ENCODE results near the gene PLB1.
"Not testable (repeated sequence)": the region's sequence is repeated elsewhere in the genome, so short reads cannot be mapped to it uniquely, and the experiment has no call there.

The PLB1 gene

GRCh38 chr2:28463893-28464292, 32.0 kb upstream of the PLB1 start:
- no peak overlapping the region for H3K9ac ChIP-seq
- H3K27me3 ChIP-seq = no peaks in the 10 kb centered on the region
- no peak for TF ChIP-seq Cebpa-rat (IDR thresholded peaks at IDR 0.05)
- H3K27ac ChIP-seq = no peak overlapping the region
- H4K20me1 ChIP-seq = no peaks in the 10 kb centered on the region
- no peaks in the 10 kb centered on the region for H3K36me3 ChIP-seq
- peaks cover 8% of the 10 kb centered on the region; the same call in 1 of the 2 replicates for H3K9me3 ChIP-seq
- no peak overlapping the region for H3K4me3 ChIP-seq
- H3K4me1 ChIP-seq = no peaks in the 10 kb centered on the region
- no peak overlapping the region for H3K4me2 ChIP-seq

DNA sequence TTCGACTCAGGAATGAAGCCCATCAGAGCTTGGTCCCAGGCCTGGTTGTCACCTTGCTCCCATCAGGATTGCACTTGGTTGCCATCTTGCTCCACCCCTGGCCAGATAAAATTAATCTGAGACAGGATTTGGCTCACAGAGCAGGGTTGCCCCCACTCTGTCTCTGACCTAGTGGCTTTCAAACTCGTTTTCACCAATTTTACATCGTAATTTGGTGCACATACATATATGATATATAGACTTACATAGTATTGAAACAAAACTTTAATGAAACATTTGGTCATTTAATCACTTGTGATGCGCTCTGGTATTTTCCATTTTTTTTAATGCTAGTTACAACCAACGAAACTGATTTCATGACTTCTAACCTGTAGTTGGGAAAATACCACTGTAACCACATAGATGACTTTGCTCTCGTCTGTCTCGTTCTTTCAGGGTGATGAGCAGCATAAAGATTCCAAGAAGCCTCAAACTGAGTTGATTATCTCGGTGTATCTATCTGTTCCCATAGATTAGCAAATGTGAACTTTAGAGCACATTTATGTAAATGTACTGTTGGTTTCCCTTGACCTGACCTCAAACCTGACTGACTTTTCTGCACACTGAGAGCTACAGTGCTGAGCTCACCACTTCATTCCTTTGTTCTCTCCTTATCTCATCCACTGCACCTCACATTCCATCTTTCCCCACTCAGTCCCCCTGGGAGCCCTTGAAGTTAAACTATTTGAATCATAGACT, 30.5 kb upstream of the PLB1 start:
- Histone ChIP-seq H3K4me1 (peaks cover 12% of the 10 kb centered on the region), H3K27me3 (no peaks in the 10 kb centered on the region), H4K20me1 (no peaks in the 10 kb centered on the region), H3K27ac (no peak overlapping the region), H3K4me2 (no peak overlapping the region), H3K9ac (no peak overlapping the region), H3K36me3 (no peaks in the 10 kb centered on the region), H3K9me3 (peaks cover 8% of the 10 kb centered on the region; the same call in 1 of the 2 replicates), H3K4me3 (no peak overlapping the region)
- TF ChIP-seq Cebpa-rat (IDR thresholded peaks at IDR 0.05) = no peak

- H3K36me3 ChIP-seq = no peaks in the 10 kb centered on the region
- H3K27ac ChIP-seq = no peak overlapping the region
- peaks cover 4% of the 10 kb centered on the region; the same call in 1 of the 2 replicates for H3K9me3 ChIP-seq
- no peak for TF ChIP-seq Cebpa-rat (IDR thresholded peaks at IDR 0.05)
- no peak overlapping the region for H3K4me3 ChIP-seq
- H4K20me1 ChIP-seq = no peaks in the 10 kb centered on the region
- H3K4me2 ChIP-seq = no peak overlapping the region
- peaks cover 18% of the 10 kb centered on the region for H3K4me1 ChIP-seq
- no peaks in the 10 kb centered on the region for H3K27me3 ChIP-seq
- no peak overlapping the region for H3K9ac ChIP-seq
Observed at GRCh38 chr2:28469304-28469703, 26.6 kb upstream of the PLB1 start.

DNA sequence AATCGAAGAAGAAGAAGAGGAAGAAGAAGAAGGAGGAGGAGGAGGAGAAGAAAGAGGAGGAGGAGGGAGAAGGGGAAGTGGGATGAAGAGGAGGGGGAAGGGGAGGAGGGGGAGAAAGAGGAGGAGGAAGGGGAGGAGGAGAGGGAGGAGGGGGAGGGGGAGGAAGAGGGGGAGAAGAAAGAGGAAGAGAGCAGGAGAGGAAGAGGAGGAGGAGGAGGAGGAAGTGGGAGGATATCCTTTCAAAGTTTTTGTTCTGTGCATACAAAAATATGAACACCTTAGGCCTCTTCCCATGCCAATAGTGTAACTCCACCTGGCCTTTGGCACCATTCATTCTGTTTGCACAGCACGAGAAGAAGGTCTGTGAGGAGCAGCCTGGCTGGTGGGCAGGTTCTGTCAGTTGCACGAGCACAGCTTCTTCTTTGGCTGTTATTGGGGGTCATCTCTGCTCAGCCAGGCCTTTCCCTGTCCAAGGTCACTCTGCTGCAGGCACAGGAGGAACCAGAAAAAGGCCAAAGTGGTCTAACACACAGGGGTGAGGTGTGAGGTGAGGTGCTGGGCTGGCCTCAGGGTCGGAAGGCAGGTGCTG, 25.8 kb upstream of the PLB1 start:
- Histone ChIP-seq H3K4me1 (peaks cover 18% of the 10 kb centered on the region), H3K4me2 (peak overlapping the region; percentile 64), H3K27ac (peak overlapping the region; percentile 28; the same call in 1 of the 2 replicates), H4K20me1 (no peaks in the 10 kb centered on the region), H3K9me3 (peaks cover 4% of the 10 kb centered on the region; the same call in 1 of the 2 replicates), H3K36me3 (no peaks in the 10 kb centered on the region), H3K27me3 (no peaks in the 10 kb centered on the region), H3K4me3 (no peak overlapping the region), H3K9ac (no peak overlapping the region)
- no peak for TF ChIP-seq Cebpa-rat (IDR thresholded peaks at IDR 0.05)

DNA sequence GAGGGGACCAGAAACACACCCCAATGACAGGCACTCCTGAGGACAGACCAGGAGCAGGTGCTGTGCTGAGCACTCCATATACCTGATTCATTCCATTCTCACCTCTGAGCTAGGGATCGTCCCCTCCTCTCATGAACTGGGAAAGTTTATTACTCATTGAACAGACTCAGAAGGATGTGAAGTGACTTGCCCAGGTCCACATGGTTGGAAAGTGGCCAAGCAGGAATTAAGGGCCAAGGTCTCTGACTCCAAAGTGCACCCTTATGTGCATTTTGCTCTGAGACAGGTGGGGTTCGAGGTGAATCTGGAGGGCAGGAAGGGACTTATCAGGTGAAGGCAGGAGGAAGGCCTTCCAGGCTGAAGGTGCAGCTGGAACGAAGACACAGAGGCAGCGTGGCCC, 25.1 kb upstream of the PLB1 start:
- no peak for TF ChIP-seq Cebpa-rat (IDR thresholded peaks at IDR 0.05)
- Histone ChIP-seq H3K36me3 (no peaks in the 10 kb centered on the region), H4K20me1 (no peaks in the 10 kb centered on the region), H3K9ac (no peak overlapping the region), H3K9me3 (peaks cover 4% of the 10 kb centered on the region; the same call in 1 of the 2 replicates), H3K27me3 (no peaks in the 10 kb centered on the region), H3K4me2 (peak overlapping the region; percentile 64; the same call in 1 of the 2 replicates), H3K27ac (no peak overlapping the region), H3K4me1 (peaks cover 18% of the 10 kb centered on the region), H3K4me3 (no peak overlapping the region)

GRCh38 chr2:28471214-28471613, 24.6 kb upstream of the PLB1 start:
- no peak overlapping the region for H3K27ac ChIP-seq
- no peaks in the 10 kb centered on the region for H4K20me1 ChIP-seq

DNA sequence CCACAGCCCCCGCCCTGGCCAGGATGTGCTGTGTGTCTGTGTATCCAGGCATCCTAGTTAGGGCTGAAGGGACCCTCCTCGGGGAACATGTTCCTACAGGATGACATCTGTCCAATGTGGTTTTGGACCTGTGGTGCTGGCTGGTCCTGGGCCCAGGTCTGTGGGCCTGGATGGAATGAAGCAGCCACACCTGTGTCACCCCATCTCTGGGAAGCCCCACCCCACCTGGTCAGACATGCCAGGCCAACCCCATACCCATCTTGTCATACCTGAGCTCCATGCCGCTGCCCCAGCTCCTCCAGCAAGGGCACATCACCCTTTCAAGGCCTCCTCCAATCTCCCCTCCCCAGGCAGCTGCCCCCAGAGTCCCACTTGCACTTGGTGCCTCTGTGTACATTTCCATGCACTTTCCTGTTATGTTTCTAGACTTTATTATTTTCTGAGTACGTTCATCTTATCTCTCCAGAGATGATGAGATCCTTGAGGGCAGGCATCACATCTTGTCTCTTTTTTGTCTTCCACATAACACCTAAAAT, 24.1 kb upstream of the PLB1 start:
- no peaks in the 10 kb centered on the region for H4K20me1 ChIP-seq
- H3K9ac ChIP-seq = no peak overlapping the region
- H3K9me3 ChIP-seq = peaks cover 4% of the 10 kb centered on the region; the same call in 1 of the 2 replicates
- TF ChIP-seq Cebpa-rat (IDR thresholded peaks at IDR 0.05) = no peak
- H3K4me1 ChIP-seq = peaks cover 18% of the 10 kb centered on the region
- H3K27me3 ChIP-seq = no peaks in the 10 kb centered on the region
- H3K36me3 ChIP-seq = no peaks in the 10 kb centered on the region
- no peak overlapping the region for H3K4me2 ChIP-seq
- H3K4me3 ChIP-seq = no peak overlapping the region
- no peak overlapping the region for H3K27ac ChIP-seq

More at GRCh38 chr2:28471214-28471613, 24.6 kb upstream of the PLB1 start:
- no peak for TF ChIP-seq Cebpa-rat (IDR thresholded peaks at IDR 0.05)
- Histone ChIP-seq H3K4me2 (no peak overlapping the region), H3K4me1 (peaks cover 18% of the 10 kb centered on the region), H3K9me3 (peaks cover 4% of the 10 kb centered on the region; the same call in 1 of the 2 replicates), H3K4me3 (no peak overlapping the region), H3K9ac (no peak overlapping the region), H3K36me3 (no peaks in the 10 kb centered on the region), H3K27me3 (no peaks in the 10 kb centered on the region)

- H3K4me2 ChIP-seq, H3K27ac ChIP-seq, H3K36me3 ChIP-seq, H3K27me3 ChIP-seq, H3K4me3 ChIP-seq, H3K9ac ChIP-seq, H4K20me1 ChIP-seq, H3K9me3 ChIP-seq: not testable (repeated sequence)
- peaks cover 18% of the 10 kb centered on the region for H3K4me1 ChIP-seq
Observed at GRCh38 chr2:28472641-28473040, 23.2 kb upstream of the PLB1 start.

GRCh38 chr2:28475088-28475595, 20.7 kb upstream of the PLB1 start:
- TF ChIP-seq Cebpa-rat (IDR thresholded peaks at IDR 0.05) = no peak
- Histone ChIP-seq H3K4me2 (no peak overlapping the region), H4K20me1 (no peaks in the 10 kb centered on the region), H3K27ac (no peak overlapping the region), H3K36me3 (no peaks in the 10 kb centered on the region), H3K4me1 (peaks cover 8% of the 10 kb centered on the region), H3K9me3 (peaks cover 4% of the 10 kb centered on the region; the same call in 1 of the 2 replicates), H3K4me3 (no peak overlapping the region), H3K27me3 (no peaks in the 10 kb centered on the region), H3K9ac (no peak overlapping the region)

GRCh38 chr2:28477087-28477486, 18.8 kb upstream of the PLB1 start:
- H4K20me1 ChIP-seq = no peaks in the 10 kb centered on the region
- H3K4me1 ChIP-seq = no peaks in the 10 kb centered on the region
- H3K4me3 ChIP-seq = no peak overlapping the region
- no peak overlapping the region for H3K27ac ChIP-seq
- TF ChIP-seq Cebpa-rat (IDR thresholded peaks at IDR 0.05) = no peak
- no peak overlapping the region for H3K9ac ChIP-seq
- no peaks in the 10 kb centered on the region for H3K36me3 ChIP-seq
- H3K27me3 ChIP-seq = no peaks in the 10 kb centered on the region
- no peak overlapping the region for H3K4me2 ChIP-seq
- peaks cover 4% of the 10 kb centered on the region; the same call in 1 of the 2 replicates for H3K9me3 ChIP-seq
